ENCODE results near the gene DNPEP.

DNPEP gene

GRCh38 chr2:219429958-219430606 lies 42.4 kb upstream of the DNPEP start:
- Histone ChIP-seq H3K36me3 (ENCODE audit: control insufficient read depth in 1 of 2, insufficient read depth in 2 of 2, low read length in 2 of 2) (no peaks in the 10 kb centered on the region), H3K79me2 (ENCODE audit: control insufficient read depth, insufficient read depth, low read length, poor library complexity) (no peaks in the 10 kb centered on the region), H3K18ac (ENCODE audit: low read length) (no peak overlapping the region), H4K91ac (ENCODE audit: low read depth, low read length) (no peak overlapping the region), H3K27me3 (ENCODE audit: insufficient read depth, low read length) (peaks cover 10% of the 10 kb centered on the region), H3K4me2 (ENCODE audit: low read length) (no peak overlapping the region), H4K8ac (ENCODE audit: low read depth, low read length) (no peak overlapping the region), H3K9me3 (ENCODE audit: insufficient read depth, low read depth, low read length) (peaks cover 2% of the 10 kb centered on the region), H3K14ac (ENCODE audit: low read length) (no peak overlapping the region), H3K23ac (ENCODE audit: low read length) (no peak overlapping the region), H2AK5ac (ENCODE audit: low read length) (no peak overlapping the region), H4K12ac (ENCODE audit: low read depth, low read length) (no peak overlapping the region), H2AFZ (ENCODE audit: insufficient read depth, low read length, poor library complexity) (no peak overlapping the region), H3K9ac (ENCODE audit: low read length) (no peak overlapping the region), H3K4me1 (ENCODE audit: control insufficient read depth in 1 of 2, insufficient read depth in 2 of 2, low read length in 2 of 2) (peaks cover under 1 to 11% of the 10 kb centered on the region in 2 experiments), H2BK120ac (ENCODE audit: insufficient read depth, low read length, poor library complexity) (no peak overlapping the region), H3K4ac (ENCODE audit: low read depth, low read length) (no peak overlapping the region), H3K27ac (ENCODE audit: low read depth, low read length) (no peak overlapping the region), H3K79me1 (ENCODE audit: low read length) (no peaks in the 10 kb centered on the region), H3K4me3 (ENCODE audit: low read depth, low read length) (no peak overlapping the region), H2BK12ac (ENCODE audit: low read length) (peak overlapping the region; percentile 43), H2BK5ac (ENCODE audit: low read depth, low read length, poor library complexity) (no peak overlapping the region)
- no CpG with 5 or more reads among the region's 7 CpGs for WGBS (ENCODE audit: extremely low coverage, insufficient coverage, insufficient read length)
- DNase-seq = no peak

GRCh38 chr2:219428469-219428868 lies 40.8 kb upstream of the DNPEP start:
- H3K9ac ChIP-seq (ENCODE audit: low read length) = no peak overlapping the region

GRCh38 chr2:219426534-219427136 lies 38.9 kb upstream of the DNPEP start:
- peaks cover 0 to 6% of the 10 kb centered on the region in 2 experiments for H3K4me1 ChIP-seq (ENCODE audit: control insufficient read depth in 1 of 2, insufficient read depth in 2 of 2, low read length in 2 of 2)
- H4K12ac ChIP-seq (ENCODE audit: low read depth, low read length) = no peak overlapping the region
- H4K91ac ChIP-seq (ENCODE audit: low read depth, low read length) = no peak overlapping the region
- H4K8ac ChIP-seq (ENCODE audit: low read depth, low read length) = no peak overlapping the region
- H2BK5ac ChIP-seq (ENCODE audit: low read depth, low read length, poor library complexity) = no peak overlapping the region
- no peak overlapping the region for H3K14ac ChIP-seq (ENCODE audit: low read length)
- no peak overlapping the region for H2AFZ ChIP-seq (ENCODE audit: insufficient read depth, low read length, poor library complexity)
- H3K27ac ChIP-seq (ENCODE audit: low read depth, low read length) = no peak overlapping the region
- no peaks in the 10 kb centered on the region for H3K79me1 ChIP-seq (ENCODE audit: low read length)
- H3K79me2 ChIP-seq (ENCODE audit: control insufficient read depth, insufficient read depth, low read length, poor library complexity) = no peaks in the 10 kb centered on the region
- H2BK12ac ChIP-seq (ENCODE audit: low read length) = no peak overlapping the region
- H3K18ac ChIP-seq (ENCODE audit: low read length) = no peak overlapping the region
- H3K9ac ChIP-seq (ENCODE audit: low read length) = no peak overlapping the region
- H3K23ac ChIP-seq (ENCODE audit: low read length) = no peak overlapping the region
- no peak overlapping the region for H3K4ac ChIP-seq (ENCODE audit: low read depth, low read length)
- no peak overlapping the region for H2BK120ac ChIP-seq (ENCODE audit: insufficient read depth, low read length, poor library complexity)
- no peak overlapping the region for H3K4me2 ChIP-seq (ENCODE audit: low read length)
- no peak overlapping the region for H3K4me3 ChIP-seq (ENCODE audit: low read depth, low read length)
- no peaks in the 10 kb centered on the region for H3K36me3 ChIP-seq (ENCODE audit: control insufficient read depth in 1 of 2, insufficient read depth in 2 of 2, low read length in 2 of 2)
- DNase-seq = no peak
- peaks cover 2% of the 10 kb centered on the region for H3K9me3 ChIP-seq (ENCODE audit: insufficient read depth, low read depth, low read length)
- H2AK5ac ChIP-seq (ENCODE audit: low read length) = no peak overlapping the region
- no peaks in the 10 kb centered on the region for H3K27me3 ChIP-seq (ENCODE audit: insufficient read depth, low read length)
- WGBS (ENCODE audit: extremely low coverage, insufficient coverage, insufficient read length) = no CpG with 5 or more reads among the region's 7 CpGs

More at GRCh38 chr2:219428469-219428868, 40.8 kb upstream of the DNPEP start:
- Histone ChIP-seq H3K23ac (ENCODE audit: low read length) (no peak overlapping the region), H2AK5ac (ENCODE audit: low read length) (no peak overlapping the region), H3K4me2 (ENCODE audit: low read length) (no peak overlapping the region), H3K9me3 (ENCODE audit: insufficient read depth, low read depth, low read length) (peaks cover 2% of the 10 kb centered on the region), H3K79me2 (ENCODE audit: control insufficient read depth, insufficient read depth, low read length, poor library complexity) (no peaks in the 10 kb centered on the region), H3K27me3 (ENCODE audit: insufficient read depth, low read length) (no peaks in the 10 kb centered on the region), H3K14ac (ENCODE audit: low read length) (no peak overlapping the region), H3K27ac (ENCODE audit: low read depth, low read length) (no peak overlapping the region), H4K12ac (ENCODE audit: low read depth, low read length) (no peak overlapping the region), H3K4me1 (ENCODE audit: control insufficient read depth in 1 of 2, insufficient read depth in 2 of 2, low read length in 2 of 2) (peaks cover 0 to 6% of the 10 kb centered on the region in 2 experiments), H4K8ac (ENCODE audit: low read depth, low read length) (no peak overlapping the region), H2AFZ (ENCODE audit: insufficient read depth, low read length, poor library complexity) (no peak overlapping the region), H2BK120ac (ENCODE audit: insufficient read depth, low read length, poor library complexity) (no peak overlapping the region), H2BK12ac (ENCODE audit: low read length) (no peak overlapping the region), H3K36me3 (ENCODE audit: control insufficient read depth in 1 of 2, insufficient read depth in 2 of 2, low read length in 2 of 2) (no peaks in the 10 kb centered on the region), H3K79me1 (ENCODE audit: low read length) (no peaks in the 10 kb centered on the region), H3K4me3 (ENCODE audit: low read depth, low read length) (no peak overlapping the region), H4K91ac (ENCODE audit: low read depth, low read length) (no peak overlapping the region), H2BK5ac (ENCODE audit: low read depth, low read length, poor library complexity) (no peak overlapping the region), H3K4ac (ENCODE audit: low read depth, low read length) (no peak overlapping the region), H3K18ac (ENCODE audit: low read length) (no peak overlapping the region)
- DNase-seq = no peak

GRCh38 chr2:219426068-219426443 lies 38.3 kb upstream of the DNPEP start:
- H2AK5ac ChIP-seq (ENCODE audit: low read length) = no peak overlapping the region
- H3K9ac ChIP-seq (ENCODE audit: low read length) = no peak overlapping the region
- H3K9me3 ChIP-seq (ENCODE audit: insufficient read depth, low read depth, low read length) = peaks cover 2% of the 10 kb centered on the region
- H3K4me1 ChIP-seq (ENCODE audit: control insufficient read depth in 1 of 2, insufficient read depth in 2 of 2, low read length in 2 of 2) = peaks cover 0 to 6% of the 10 kb centered on the region in 2 experiments
- no peak overlapping the region for H3K4me2 ChIP-seq (ENCODE audit: low read length)
- H3K79me1 ChIP-seq (ENCODE audit: low read length) = no peaks in the 10 kb centered on the region
- H2BK12ac ChIP-seq (ENCODE audit: low read length) = no peak overlapping the region
- WGBS (ENCODE audit: extremely low coverage, insufficient coverage, insufficient read length) = no CpG with 5 or more reads among the region's 7 CpGs
- H4K91ac ChIP-seq (ENCODE audit: low read depth, low read length) = no peak overlapping the region
- no peak overlapping the region for H3K4me3 ChIP-seq (ENCODE audit: low read depth, low read length)
- H3K27ac ChIP-seq (ENCODE audit: low read depth, low read length) = no peak overlapping the region
- H3K36me3 ChIP-seq (ENCODE audit: control insufficient read depth in 1 of 2, insufficient read depth in 2 of 2, low read length in 2 of 2) = no peaks in the 10 kb centered on the region
- no peak overlapping the region for H3K4ac ChIP-seq (ENCODE audit: low read depth, low read length)
- H3K23ac ChIP-seq (ENCODE audit: low read length) = no peak overlapping the region
- no peaks in the 10 kb centered on the region for H3K27me3 ChIP-seq (ENCODE audit: insufficient read depth, low read length)
- no peak overlapping the region for H3K18ac ChIP-seq (ENCODE audit: low read length)
- no peak overlapping the region for H2AFZ ChIP-seq (ENCODE audit: insufficient read depth, low read length, poor library complexity)
- no peak overlapping the region for H4K12ac ChIP-seq (ENCODE audit: low read depth, low read length)
- no peak overlapping the region for H2BK5ac ChIP-seq (ENCODE audit: low read depth, low read length, poor library complexity)
- no peak for DNase-seq
- no peak overlapping the region for H3K14ac ChIP-seq (ENCODE audit: low read length)
- H4K8ac ChIP-seq (ENCODE audit: low read depth, low read length) = no peak overlapping the region
- H2BK120ac ChIP-seq (ENCODE audit: insufficient read depth, low read length, poor library complexity) = no peak overlapping the region
- no peaks in the 10 kb centered on the region for H3K79me2 ChIP-seq (ENCODE audit: control insufficient read depth, insufficient read depth, low read length, poor library complexity)

Data from trophoblast cell (in vitro differentiated cells and primary cell).